HCT116 (cell line): ENCODE results near the gene RAI1. TPM values are rescaled to one million over a fixed set of nuclear protein-coding genes. Genes with fewer than 3 reads are reported as not detected.

Source experiments
- ATAC-seq: fragments of 200-7000 bp; cut with Tn5 transposase; 2 replicates; pipeline ENCODE4 v1.9.1; 2020; ENCODE audit warnings: mild to moderate bottlenecking, moderate library complexity
- BruUV-seq: library from RNA; stranded (reverse); fragments of 400-500 nt; replicated peaks from 2 replicates; lab custom pipeline; 2021; lab: Mats Ljungman, UMichigan
- CTCF ChIA-PET: fragments of 300-600 bp; sonication (Branson Sonifier 250); formaldehyde crosslinking; loops from one replicate; lab custom pipeline; 2021; ENCODE audit warnings: antibody characterized with exemption; lab: Charles Lee
- POLR2A ChIA-PET: fragments of 300-600, 350-600 bp; sonication (Branson Sonifier 250); formaldehyde crosslinking; loops from one replicate; lab custom pipeline; 2021; ENCODE audit warnings: antibody characterized with exemption; lab: Charles Lee
- RAD21 ChIA-PET, 2 experiments: fragments of 300-600 bp; sonication (Branson Sonifier 250); formaldehyde crosslinking; loops; one replicate each; lab custom pipeline; 2023; ENCODE audit warnings: low total read pairs in 2 of 2; ENCODE audit not compliant: uncharacterized antibody in 2 of 2, unreplicated experiment in 2 of 2, low non-redundant PET in 1 of 2; lab: Charles Lee
- DNase-seq: peaks from one replicate; pipeline ENCODE4 v3.0.0-alpha.2; 2010; ENCODE audit warnings: low read depth, low spot score
- H2AFZ ChIP-seq: fragments of 200-600 bp; shearing (Covaris generic), sonication (generic); 2 replicates; pipeline ENCODE4 v1.6.1; 2017; ENCODE audit warnings: low read depth, mixed run types, mixed read lengths, antibody characterized with exemption, low read length; ENCODE audit not compliant: poor library complexity, severe bottlenecking
- H3K27ac ChIP-seq: 2 replicates; pipeline ENCODE4 v1.5.1; 2012; ENCODE audit warnings: low read depth, low read length
- H3K27me3 ChIP-seq: fragments of 200-600 bp; sonication (generic); 2 replicates; pipeline ENCODE4 v1.6.1; 2016; ENCODE audit warnings: mixed run types, low read length, mixed read lengths; ENCODE audit not compliant: insufficient read depth
- H3K36me3 ChIP-seq, 2 experiments: fragments of 200-500 bp in 1 of 2; fragments of 200-600 bp in 1 of 2; sonication (Bioruptor generic) in 1 of 2; sonication (generic) in 1 of 2; 2 replicates each; pipeline versions ENCODE4 v1.5.1 to v1.6.1; 2014 to 2016; ENCODE audit warnings: low read length in 2 of 2, inconsistent platforms in 1 of 2, mixed read lengths in 1 of 2, mixed run types in 1 of 2; ENCODE audit not compliant: insufficient read depth in 2 of 2, control insufficient read depth in 1 of 2
- H3K4me1 ChIP-seq, 2 experiments: fragments of 200-600 bp in 1 of 2; sonication (generic) in 1 of 2; 2 replicates each; pipeline versions ENCODE4 v1.5.1 to v1.6.1; 2012 to 2017; ENCODE audit warnings: low read length in 2 of 2, inconsistent platforms in 1 of 2, mild to moderate bottlenecking in 1 of 2, mixed read lengths in 1 of 2, mixed run types in 1 of 2, moderate library complexity in 1 of 2; ENCODE audit not compliant: insufficient read depth in 2 of 2, control insufficient read depth in 1 of 2
- H3K4me2 ChIP-seq: fragments of 200-600 bp; sonication (generic); 2 replicates; pipeline ENCODE4 v1.6.1; 2017; ENCODE audit warnings: mixed run types, low read length, mixed read lengths
- H3K4me3 ChIP-seq, 2 experiments: fragments of 200-600 bp in 1 of 2; sonication (generic) in 1 of 2; replicated peaks in 1 of 2; 2 replicates each; pipeline ENCODE4 v1.5.1; 2011 to 2016; ENCODE audit warnings: low read length in 2 of 2, control low read depth in 1 of 2, low read depth in 1 of 2, mild to moderate bottlenecking in 1 of 2, mixed read lengths in 1 of 2, mixed run types in 1 of 2
- H3K79me2 ChIP-seq: fragments of 200-600 bp; sonication (generic); 2 replicates; pipeline ENCODE4 v1.6.1; 2017; ENCODE audit warnings: mild to moderate bottlenecking, mixed run types, low read length, moderate library complexity, mixed read lengths; ENCODE audit not compliant: insufficient read depth
- H3K9ac ChIP-seq: fragments of 200-600 bp; sonication (generic); 2 replicates; pipeline ENCODE4 v1.6.1; 2016; ENCODE audit warnings: low read length, mixed read lengths
- H3K9me2 ChIP-seq: fragments of 200-600 bp; sonication (generic), shearing (Covaris generic); 2 replicates; pipeline ENCODE4 v1.6.1; 2017; ENCODE audit warnings: mixed run types, mild to moderate bottlenecking, moderate library complexity; ENCODE audit not compliant: insufficient read depth
- H3K9me3 ChIP-seq, 2 experiments: fragments of 200-500 bp in 1 of 2; fragments of 200-600 bp in 1 of 2; sonication (Bioruptor generic) in 1 of 2; sonication (generic) in 1 of 2; 2 replicates each; pipeline ENCODE4 v1.6.1; 2014 to 2017; ENCODE audit warnings: low read length in 2 of 2, mixed read lengths in 2 of 2, inconsistent platforms in 1 of 2, low read depth in 1 of 2, mild to moderate bottlenecking in 1 of 2, mixed run types in 1 of 2, moderate library complexity in 1 of 2; ENCODE audit not compliant: control insufficient read depth in 1 of 2, insufficient read depth in 1 of 2
- H4K20me1 ChIP-seq: fragments of 200-600 bp; sonication (generic), shearing (Covaris generic); 2 replicates; pipeline ENCODE4 v1.6.1; 2017; ENCODE audit warnings: mixed run types, mild to moderate bottlenecking, moderate library complexity; ENCODE audit not compliant: insufficient read depth
- CBX3 ChIP-seq: IDR thresholded peaks from 2 replicates; pipeline ENCODE4 v1.6.1; 2012; ENCODE audit warnings: low read depth
- CEBPB ChIP-seq: IDR thresholded peaks from 2 replicates; pipeline ENCODE4 v1.6.1; 2012; ENCODE audit warnings: low read depth
- EZH2 ChIP-seq: fragments of 200-600 bp; sonication (generic); IDR thresholded peaks from 2 replicates; pipeline ENCODE4 v1.6.1; 2017; ENCODE audit warnings: antibody characterized with exemption, mixed run types
- FOSL1 ChIP-seq: IDR thresholded peaks from 2 replicates; pipeline ENCODE4 v1.6.1; 2012; ENCODE audit warnings: low read depth
- JUND ChIP-seq: IDR thresholded peaks from 2 replicates; pipeline ENCODE4 v1.6.1; 2012
- POLR2A ChIP-seq: IDR thresholded peaks from 2 replicates; pipeline ENCODE4 v1.7.0; 2011; ENCODE audit warnings: borderline replicate concordance; ENCODE audit not compliant: insufficient read depth, insufficient read length; ENCODE audit errors: extremely low read depth
- RAD21 ChIP-seq: IDR thresholded peaks from 2 replicates; pipeline ENCODE4 v1.6.1; 2012; ENCODE audit warnings: low read depth, mild to moderate bottlenecking
- SP1 ChIP-seq: IDR thresholded peaks from 2 replicates; pipeline ENCODE4 v1.6.1; 2012; ENCODE audit warnings: low read depth
- SRF ChIP-seq: IDR thresholded peaks from 2 replicates; pipeline ENCODE4 v1.6.1; 2012; ENCODE audit warnings: low read depth
- TCF7L2 ChIP-seq: IDR thresholded peaks from 2 replicates; pipeline ENCODE4 v1.7.0; 2011; ENCODE audit warnings: borderline replicate concordance, inconsistent platforms; ENCODE audit not compliant: insufficient read depth, insufficient read length; ENCODE audit errors: extremely low read depth
- YY1 ChIP-seq: IDR thresholded peaks from 2 replicates; pipeline ENCODE4 v1.6.1; 2011; ENCODE audit warnings: low read length, low read depth, moderate library complexity, mild to moderate bottlenecking; ENCODE audit not compliant: insufficient replicate concordance; ENCODE audit errors: extremely low read depth
- ZFX ChIP-seq: fragments of 450-650 bp; IDR thresholded peaks from 2 replicates; pipeline ENCODE4 v1.6.1; 2017
- intact Hi-C: fragments of 100-400 bp; cut with micrococcal nuclease; formaldehyde crosslinking; loops from 2 replicates; pipeline ENCODE4 v1.10.0; 2022
- total RNA-seq: library from RNA; stranded (reverse); gene quantifications from one replicate; pipeline ENCODE4 v1.2.1, GENCODE V29; 2021; ENCODE audit not compliant: unreplicated experiment
- TF ChIP-seq, protein P1 (sequence below), 3 experiments: fragments of 200-600 bp in 1 of 3; sonication (generic) in 1 of 3; IDR thresholded peaks in 2 of 3; conservative IDR thresholded peaks in 1 of 3; 2 replicates each; pipeline ENCODE4 v1.5.1; 2012 to 2017; ENCODE audit warnings: low read depth in 2 of 3, low read length in 2 of 3, antibody characterized with exemption in 1 of 3, borderline replicate concordance in 1 of 3, control low read depth in 1 of 3, mild to moderate bottlenecking in 1 of 3, mixed read lengths in 1 of 3, mixed run types in 1 of 3, moderate library complexity in 1 of 3; ENCODE audit not compliant: insufficient read depth in 1 of 3
- TF ChIP-seq, protein P2 (sequence below): IDR thresholded peaks from 2 replicates; pipeline ENCODE4 v1.6.1; 2011; ENCODE audit warnings: mild to moderate bottlenecking, low read length, moderate library complexity; ENCODE audit not compliant: insufficient replicate concordance; ENCODE audit errors: extremely low read depth
- TF ChIP-seq, protein P3 (sequence below): IDR thresholded peaks from 2 replicates; pipeline ENCODE4 v1.6.1; 2012

Gene RAI1
- total RNA-seq, 1 experiment from 2014 or later = 38.5 TPM

DNA sequence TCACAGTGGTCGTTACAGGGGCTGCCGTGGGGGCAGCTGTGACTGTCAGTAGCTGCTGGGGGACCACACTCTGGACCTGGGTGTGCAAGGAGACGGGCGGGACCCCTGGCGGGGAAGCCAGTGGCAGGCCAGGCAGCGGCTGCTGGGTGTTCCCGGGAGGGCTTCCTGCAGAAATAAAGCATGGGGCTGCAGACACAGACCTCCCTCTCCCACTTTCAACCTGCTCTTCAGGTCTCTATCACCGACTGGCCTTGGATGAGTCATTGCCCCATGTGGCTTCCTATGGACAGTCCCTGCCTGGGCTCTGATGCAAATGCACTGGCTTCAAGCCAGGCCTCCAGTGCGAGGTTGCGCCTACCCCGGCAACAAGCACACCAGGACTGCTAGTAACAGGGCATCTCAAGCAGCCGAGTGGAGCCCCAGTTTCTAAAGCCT, 138.3 kb downstream of the RAI1 start:
- DNase-seq (no peak), ATAC-seq (peak; percentile 43)
- no peaks in the 10 kb centered on the region; the same call in 1 of the 2 replicates for H4K20me1 ChIP-seq
- RAD21 ChIA-PET = no interaction called here
- H3K4me2 ChIP-seq = peak overlapping the region; percentile 75
- no peaks in the 10 kb centered on the region for H3K9me3 ChIP-seq
- TF ChIP-seq RAD21 = no peak
- TF ChIP-seq ZFX = no peak
- TF ChIP-seq CEBPB = no peak
- no peak for TF ChIP-seq EZH2
- TF ChIP-seq SP1 = no peak
- TF ChIP-seq, protein P1, sequence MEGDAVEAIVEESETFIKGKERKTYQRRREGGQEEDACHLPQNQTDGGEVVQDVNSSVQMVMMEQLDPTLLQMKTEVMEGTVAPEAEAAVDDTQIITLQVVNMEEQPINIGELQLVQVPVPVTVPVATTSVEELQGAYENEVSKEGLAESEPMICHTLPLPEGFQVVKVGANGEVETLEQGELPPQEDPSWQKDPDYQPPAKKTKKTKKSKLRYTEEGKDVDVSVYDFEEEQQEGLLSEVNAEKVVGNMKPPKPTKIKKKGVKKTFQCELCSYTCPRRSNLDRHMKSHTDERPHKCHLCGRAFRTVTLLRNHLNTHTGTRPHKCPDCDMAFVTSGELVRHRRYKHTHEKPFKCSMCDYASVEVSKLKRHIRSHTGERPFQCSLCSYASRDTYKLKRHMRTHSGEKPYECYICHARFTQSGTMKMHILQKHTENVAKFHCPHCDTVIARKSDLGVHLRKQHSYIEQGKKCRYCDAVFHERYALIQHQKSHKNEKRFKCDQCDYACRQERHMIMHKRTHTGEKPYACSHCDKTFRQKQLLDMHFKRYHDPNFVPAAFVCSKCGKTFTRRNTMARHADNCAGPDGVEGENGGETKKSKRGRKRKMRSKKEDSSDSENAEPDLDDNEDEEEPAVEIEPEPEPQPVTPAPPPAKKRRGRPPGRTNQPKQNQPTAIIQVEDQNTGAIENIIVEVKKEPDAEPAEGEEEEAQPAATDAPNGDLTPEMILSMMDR (IDR thresholded peaks at IDR 0.05 in 2 of 3, conservative IDR thresholded peaks at IDR 0.05 in 1 of 3; ENCODE audit: borderline replicate concordance in 1 of 3, insufficient read depth in 1 of 3, low read depth in 2 of 3, low read length in 2 of 3) = no peak
- no peak for TF ChIP-seq SRF
- no peak for TF ChIP-seq YY1
- TF ChIP-seq, protein P2, sequence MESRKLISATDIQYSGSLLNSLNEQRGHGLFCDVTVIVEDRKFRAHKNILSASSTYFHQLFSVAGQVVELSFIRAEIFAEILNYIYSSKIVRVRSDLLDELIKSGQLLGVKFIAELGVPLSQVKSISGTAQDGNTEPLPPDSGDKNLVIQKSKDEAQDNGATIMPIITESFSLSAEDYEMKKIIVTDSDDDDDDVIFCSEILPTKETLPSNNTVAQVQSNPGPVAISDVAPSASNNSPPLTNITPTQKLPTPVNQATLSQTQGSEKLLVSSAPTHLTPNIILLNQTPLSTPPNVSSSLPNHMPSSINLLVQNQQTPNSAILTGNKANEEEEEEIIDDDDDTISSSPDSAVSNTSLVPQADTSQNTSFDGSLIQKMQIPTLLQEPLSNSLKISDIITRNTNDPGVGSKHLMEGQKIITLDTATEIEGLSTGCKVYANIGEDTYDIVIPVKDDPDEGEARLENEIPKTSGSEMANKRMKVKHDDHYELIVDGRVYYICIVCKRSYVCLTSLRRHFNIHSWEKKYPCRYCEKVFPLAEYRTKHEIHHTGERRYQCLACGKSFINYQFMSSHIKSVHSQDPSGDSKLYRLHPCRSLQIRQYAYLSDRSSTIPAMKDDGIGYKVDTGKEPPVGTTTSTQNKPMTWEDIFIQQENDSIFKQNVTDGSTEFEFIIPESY = no peak
- TF ChIP-seq JUND = peak; percentile 59
- TF ChIP-seq, protein P3, sequence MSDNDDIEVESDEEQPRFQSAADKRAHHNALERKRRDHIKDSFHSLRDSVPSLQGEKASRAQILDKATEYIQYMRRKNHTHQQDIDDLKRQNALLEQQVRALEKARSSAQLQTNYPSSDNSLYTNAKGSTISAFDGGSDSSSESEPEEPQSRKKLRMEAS = 0 out of 2 replicates have a peak, but pooled peaks have one; percentile 29
- no peak for TF ChIP-seq POLR2A
- no peak; the same call in 1 of the 2 replicates for TF ChIP-seq FOSL1
- no peak for TF ChIP-seq TCF7L2
- TF ChIP-seq CBX3 = no peak
- peaks cover 75% of the 10 kb centered on the region for H3K79me2 ChIP-seq
- POLR2A ChIA-PET = interaction anchor here (1.2 kb wide), 1 partner anchor 18 kb away, joined by 3 read pairs; no protein-coding TSS in a partner anchor
- H3K9ac ChIP-seq = peak overlapping the region; percentile 59; the same call in 1 of the 2 replicates
- H3K9me2 ChIP-seq = no peaks in the 10 kb centered on the region
- H3K36me3 ChIP-seq = peaks cover 30 to 64% of the 10 kb centered on the region in 2 experiments
- no peak overlapping the region for H3K4me3 ChIP-seq
- peak overlapping the region; percentile 83; the same call in 1 of the 2 replicates for H3K27ac ChIP-seq
- intact Hi-C loops = no loop called here
- H3K4me1 ChIP-seq = peaks cover 59 to 64% of the 10 kb centered on the region in 2 experiments
- H3K27me3 ChIP-seq = no peaks in the 10 kb centered on the region
- BruUV-seq = no TSS peak
- H2AFZ ChIP-seq = no peak overlapping the region
- CTCF ChIA-PET = interaction anchor here (1.9 kb wide), 1 partner anchor 7 kb away, joined by 4 read pairs; no protein-coding TSS in a partner anchor
